ENCODE data around the gene ACE. TPM values are rescaled to one million over a fixed set of nuclear protein-coding genes. Genes with fewer than 3 reads are reported as not detected.

The ACE gene
- total RNA-seq, 1 experiment from 2014 or later: 7.8 TPM

DNA sequence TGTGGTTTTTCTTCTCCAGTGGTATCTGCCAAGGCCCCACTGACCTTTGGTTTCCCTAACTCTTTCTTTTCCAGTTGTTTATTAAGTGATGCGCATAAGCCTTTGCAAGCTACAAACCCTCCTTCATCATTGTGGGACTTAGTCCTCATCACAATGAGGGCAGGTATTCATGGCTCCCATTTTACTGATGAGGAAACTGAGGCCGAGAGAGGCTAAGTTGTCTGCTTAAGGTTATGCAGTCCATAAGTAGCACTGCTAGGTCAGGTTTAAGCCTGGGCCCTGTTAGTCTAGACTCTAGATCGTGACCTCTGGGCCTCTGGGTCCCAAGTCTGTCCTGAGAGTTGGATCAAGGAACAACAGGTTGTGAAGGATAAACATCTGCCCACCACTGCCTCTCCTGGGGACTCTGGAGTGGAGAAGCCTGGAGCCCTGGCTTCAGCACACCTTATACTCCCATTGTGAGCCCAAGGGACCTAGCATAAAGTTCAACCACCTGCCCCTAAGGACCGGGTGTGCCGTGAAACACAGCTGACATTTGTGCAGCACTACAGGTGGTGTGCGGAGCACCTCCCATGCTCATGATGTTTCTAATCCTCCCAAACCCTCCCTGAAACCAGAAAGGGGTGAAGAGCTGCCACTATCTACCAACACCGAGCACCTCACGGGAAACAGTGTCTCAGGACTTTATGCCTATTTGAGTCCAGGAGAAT lies 41.1 kb downstream of the ACE start:
- Mint-ChIP-seq H3K4me1 (peaks cover 25% of the 10 kb centered on the region), H3K36me3 (no peaks in the 10 kb centered on the region), H3K9me3 (no peaks in the 10 kb centered on the region), H3K27me3 (ENCODE audit: low read depth) (no peaks in the 10 kb centered on the region), H3K4me3 (no peak overlapping the region), H3K27ac (no peak overlapping the region)
- DNase-seq (ENCODE audit: low spot score) (no peak), ATAC-seq (no peak)
- ChIA-PET CTCF (interaction anchor here (1.3 kb wide), 1 partner anchor 20 kb away, joined by 6 read pairs; no protein-coding TSS in a partner anchor), POLR2A (no interaction called here)
- no peak for TF ChIP-seq RORB (CRISPR knock-in tag; IDR thresholded peaks at IDR 0.05)
- TF ChIP-seq, protein P1, sequence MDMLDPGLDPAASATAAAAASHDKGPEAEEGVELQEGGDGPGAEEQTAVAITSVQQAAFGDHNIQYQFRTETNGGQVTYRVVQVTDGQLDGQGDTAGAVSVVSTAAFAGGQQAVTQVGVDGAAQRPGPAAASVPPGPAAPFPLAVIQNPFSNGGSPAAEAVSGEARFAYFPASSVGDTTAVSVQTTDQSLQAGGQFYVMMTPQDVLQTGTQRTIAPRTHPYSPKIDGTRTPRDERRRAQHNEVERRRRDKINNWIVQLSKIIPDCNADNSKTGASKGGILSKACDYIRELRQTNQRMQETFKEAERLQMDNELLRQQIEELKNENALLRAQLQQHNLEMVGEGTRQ (CRISPR knock-in tag; IDR thresholded peaks at IDR 0.05): no peak
- TF ChIP-seq ZNF396 (CRISPR knock-in tag; IDR thresholded peaks at IDR 0.05; ENCODE audit: borderline replicate concordance): no peak
- no peak for TF ChIP-seq FOXK1 (CRISPR knock-in tag; IDR thresholded peaks at IDR 0.05)
- no peak for TF ChIP-seq TCF7 (CRISPR knock-in tag; IDR thresholded peaks at IDR 0.05; ENCODE audit: low read depth)
- TF ChIP-seq, protein P2, sequence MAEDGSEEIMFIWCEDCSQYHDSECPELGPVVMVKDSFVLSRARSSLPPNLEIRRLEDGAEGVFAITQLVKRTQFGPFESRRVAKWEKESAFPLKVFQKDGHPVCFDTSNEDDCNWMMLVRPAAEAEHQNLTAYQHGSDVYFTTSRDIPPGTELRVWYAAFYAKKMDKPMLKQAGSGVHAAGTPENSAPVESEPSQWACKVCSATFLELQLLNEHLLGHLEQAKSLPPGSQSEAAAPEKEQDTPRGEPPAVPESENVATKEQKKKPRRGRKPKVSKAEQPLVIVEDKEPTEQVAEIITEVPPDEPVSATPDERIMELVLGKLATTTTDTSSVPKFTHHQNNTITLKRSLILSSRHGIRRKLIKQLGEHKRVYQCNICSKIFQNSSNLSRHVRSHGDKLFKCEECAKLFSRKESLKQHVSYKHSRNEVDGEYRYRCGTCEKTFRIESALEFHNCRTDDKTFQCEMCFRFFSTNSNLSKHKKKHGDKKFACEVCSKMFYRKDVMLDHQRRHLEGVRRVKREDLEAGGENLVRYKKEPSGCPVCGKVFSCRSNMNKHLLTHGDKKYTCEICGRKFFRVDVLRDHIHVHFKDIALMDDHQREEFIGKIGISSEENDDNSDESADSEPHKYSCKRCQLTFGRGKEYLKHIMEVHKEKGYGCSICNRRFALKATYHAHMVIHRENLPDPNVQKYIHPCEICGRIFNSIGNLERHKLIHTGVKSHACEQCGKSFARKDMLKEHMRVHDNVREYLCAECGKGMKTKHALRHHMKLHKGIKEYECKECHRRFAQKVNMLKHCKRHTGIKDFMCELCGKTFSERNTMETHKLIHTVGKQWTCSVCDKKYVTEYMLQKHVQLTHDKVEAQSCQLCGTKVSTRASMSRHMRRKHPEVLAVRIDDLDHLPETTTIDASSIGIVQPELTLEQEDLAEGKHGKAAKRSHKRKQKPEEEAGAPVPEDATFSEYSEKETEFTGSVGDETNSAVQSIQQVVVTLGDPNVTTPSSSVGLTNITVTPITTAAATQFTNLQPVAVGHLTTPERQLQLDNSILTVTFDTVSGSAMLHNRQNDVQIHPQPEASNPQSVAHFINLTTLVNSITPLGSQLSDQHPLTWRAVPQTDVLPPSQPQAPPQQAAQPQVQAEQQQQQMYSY (CRISPR knock-in tag; IDR thresholded peaks at IDR 0.05): no peak
- TF ChIP-seq, protein P3, sequence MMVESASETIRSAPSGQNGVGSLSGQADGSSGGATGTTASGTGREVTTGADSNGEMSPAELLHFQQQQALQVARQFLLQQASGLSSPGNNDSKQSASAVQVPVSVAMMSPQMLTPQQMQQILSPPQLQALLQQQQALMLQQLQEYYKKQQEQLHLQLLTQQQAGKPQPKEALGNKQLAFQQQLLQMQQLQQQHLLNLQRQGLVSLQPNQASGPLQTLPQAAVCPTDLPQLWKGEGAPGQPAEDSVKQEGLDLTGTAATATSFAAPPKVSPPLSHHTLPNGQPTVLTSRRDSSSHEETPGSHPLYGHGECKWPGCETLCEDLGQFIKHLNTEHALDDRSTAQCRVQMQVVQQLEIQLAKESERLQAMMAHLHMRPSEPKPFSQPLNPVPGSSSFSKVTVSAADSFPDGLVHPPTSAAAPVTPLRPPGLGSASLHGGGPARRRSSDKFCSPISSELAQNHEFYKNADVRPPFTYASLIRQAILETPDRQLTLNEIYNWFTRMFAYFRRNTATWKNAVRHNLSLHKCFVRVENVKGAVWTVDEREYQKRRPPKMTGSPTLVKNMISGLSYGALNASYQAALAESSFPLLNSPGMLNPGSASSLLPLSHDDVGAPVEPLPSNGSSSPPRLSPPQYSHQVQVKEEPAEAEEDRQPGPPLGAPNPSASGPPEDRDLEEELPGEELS (CRISPR knock-in tag; IDR thresholded peaks at IDR 0.05): no peak
- no peak for TF ChIP-seq PRRX2 (CRISPR knock-in tag; IDR thresholded peaks at IDR 0.05)
- TF ChIP-seq, protein P4, sequence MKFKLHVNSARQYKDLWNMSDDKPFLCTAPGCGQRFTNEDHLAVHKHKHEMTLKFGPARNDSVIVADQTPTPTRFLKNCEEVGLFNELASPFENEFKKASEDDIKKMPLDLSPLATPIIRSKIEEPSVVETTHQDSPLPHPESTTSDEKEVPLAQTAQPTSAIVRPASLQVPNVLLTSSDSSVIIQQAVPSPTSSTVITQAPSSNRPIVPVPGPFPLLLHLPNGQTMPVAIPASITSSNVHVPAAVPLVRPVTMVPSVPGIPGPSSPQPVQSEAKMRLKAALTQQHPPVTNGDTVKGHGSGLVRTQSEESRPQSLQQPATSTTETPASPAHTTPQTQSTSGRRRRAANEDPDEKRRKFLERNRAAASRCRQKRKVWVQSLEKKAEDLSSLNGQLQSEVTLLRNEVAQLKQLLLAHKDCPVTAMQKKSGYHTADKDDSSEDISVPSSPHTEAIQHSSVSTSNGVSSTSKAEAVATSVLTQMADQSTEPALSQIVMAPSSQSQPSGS (CRISPR knock-in tag; IDR thresholded peaks at IDR 0.05; ENCODE audit: borderline replicate concordance, low read depth): no peak
- TF ChIP-seq ATF1 (CRISPR knock-in tag; IDR thresholded peaks at IDR 0.05): no peak
- no peak for TF ChIP-seq ZNF416 (CRISPR knock-in tag; IDR thresholded peaks at IDR 0.05)
- no peak for TF ChIP-seq GABPB1 (CRISPR knock-in tag; IDR thresholded peaks at IDR 0.05)
- TF ChIP-seq, protein P5, sequence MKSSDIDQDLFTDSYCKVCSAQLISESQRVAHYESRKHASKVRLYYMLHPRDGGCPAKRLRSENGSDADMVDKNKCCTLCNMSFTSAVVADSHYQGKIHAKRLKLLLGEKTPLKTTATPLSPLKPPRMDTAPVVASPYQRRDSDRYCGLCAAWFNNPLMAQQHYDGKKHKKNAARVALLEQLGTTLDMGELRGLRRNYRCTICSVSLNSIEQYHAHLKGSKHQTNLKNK (CRISPR knock-in tag; IDR thresholded peaks at IDR 0.05): no peak
- no peak for TF ChIP-seq CREB1 (CRISPR knock-in tag; IDR thresholded peaks at IDR 0.05)

DNA sequence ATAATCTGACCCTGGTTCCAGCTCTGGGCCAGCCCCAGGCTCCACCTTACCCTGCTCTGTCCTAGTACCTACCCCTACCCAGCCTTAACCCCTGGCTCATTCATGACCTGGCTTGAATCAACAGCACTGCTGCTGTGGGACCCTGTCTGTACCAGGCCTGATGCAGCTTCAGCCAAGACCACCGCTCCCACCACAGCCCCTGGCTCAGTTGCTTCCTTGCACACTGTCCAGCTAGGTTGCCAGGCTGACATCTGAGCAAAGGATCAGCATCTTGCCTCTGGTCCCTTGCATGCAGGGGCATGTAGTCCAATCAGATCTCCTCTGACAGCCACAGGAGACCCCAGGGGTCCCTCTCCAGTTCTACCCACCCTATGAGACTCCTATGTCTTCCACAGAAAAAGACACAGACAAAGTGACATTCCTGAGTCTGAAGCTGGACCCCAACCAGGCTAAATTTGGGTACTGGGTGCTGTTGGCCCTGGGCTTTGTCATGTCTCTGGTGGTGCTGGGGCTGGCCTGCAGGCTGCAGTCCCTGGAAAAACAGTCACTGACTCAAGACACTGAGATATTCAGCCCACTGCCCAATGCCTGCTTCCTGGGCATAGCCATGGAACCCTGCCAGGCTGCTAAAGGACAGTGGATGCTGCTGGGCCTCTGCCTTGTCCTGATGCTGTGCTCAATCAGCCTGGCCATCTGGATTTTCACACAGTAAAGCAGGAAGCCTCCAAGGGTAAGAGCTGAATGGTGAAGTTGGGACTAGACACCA lies 42.4 kb downstream of the ACE start:
- CTCF ChIA-PET: interaction anchor here (1.3 kb wide), 1 partner anchor 22 kb away, joined by 6 read pairs; no protein-coding TSS in a partner anchor
- TF ChIP-seq MXD4 (CRISPR knock-in tag; IDR thresholded peaks at IDR 0.05; ENCODE audit: borderline replicate concordance) (no peak), ZNF416 (CRISPR knock-in tag; IDR thresholded peaks at IDR 0.05) (no peak), ZNF138 (CRISPR knock-in tag; conservative IDR thresholded peaks at IDR 0.05) (no peak), NFATC4 (CRISPR knock-in tag; IDR thresholded peaks at IDR 0.05) (no peak), IRF2 (CRISPR knock-in tag; IDR thresholded peaks at IDR 0.05; ENCODE audit: borderline replicate concordance, low read depth) (no peak), RELA (CRISPR knock-in tag; IDR thresholded peaks at IDR 0.05; ENCODE audit: borderline replicate concordance) (no peak), ETV6 (CRISPR knock-in tag; IDR thresholded peaks at IDR 0.05) (no peak)
- TF ChIP-seq, protein P6, sequence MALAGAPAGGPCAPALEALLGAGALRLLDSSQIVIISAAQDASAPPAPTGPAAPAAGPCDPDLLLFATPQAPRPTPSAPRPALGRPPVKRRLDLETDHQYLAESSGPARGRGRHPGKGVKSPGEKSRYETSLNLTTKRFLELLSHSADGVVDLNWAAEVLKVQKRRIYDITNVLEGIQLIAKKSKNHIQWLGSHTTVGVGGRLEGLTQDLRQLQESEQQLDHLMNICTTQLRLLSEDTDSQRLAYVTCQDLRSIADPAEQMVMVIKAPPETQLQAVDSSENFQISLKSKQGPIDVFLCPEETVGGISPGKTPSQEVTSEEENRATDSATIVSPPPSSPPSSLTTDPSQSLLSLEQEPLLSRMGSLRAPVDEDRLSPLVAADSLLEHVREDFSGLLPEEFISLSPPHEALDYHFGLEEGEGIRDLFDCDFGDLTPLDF (CRISPR knock-in tag; IDR thresholded peaks at IDR 0.05): no peak
- TF ChIP-seq, protein P7, sequence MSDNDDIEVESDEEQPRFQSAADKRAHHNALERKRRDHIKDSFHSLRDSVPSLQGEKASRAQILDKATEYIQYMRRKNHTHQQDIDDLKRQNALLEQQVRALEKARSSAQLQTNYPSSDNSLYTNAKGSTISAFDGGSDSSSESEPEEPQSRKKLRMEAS (CRISPR knock-in tag; IDR thresholded peaks at IDR 0.05): no peak

More for the DNA sequence above, 42.4 kb downstream of the ACE start:
- DNase-seq (ENCODE audit: low spot score) (no peak), ATAC-seq (no peak)
- Mint-ChIP-seq H3K27me3 (ENCODE audit: low read depth) (peaks cover 4% of the 10 kb centered on the region), H3K36me3 (no peaks in the 10 kb centered on the region), H3K9me3 (no peaks in the 10 kb centered on the region), H3K4me1 (peaks cover 34% of the 10 kb centered on the region), H3K4me3 (no peak overlapping the region), H3K27ac (no peak overlapping the region)
- POLR2A ChIA-PET: no interaction called here
